Measurements from ENCODE around the gene CAVIN3. TPM values are rescaled to one million over a fixed set of nuclear protein-coding genes. Genes with fewer than 3 reads are reported as not detected.

CAVIN3 gene
- total RNA-seq, 2 donors from 2014 or later: 84.8 to 86.7 TPM

GRCh38 chr11:6315811-6316425 lies 4.4 kb downstream of the CAVIN3 start:
- Histone ChIP-seq H3K4me3 (peak overlapping the region in 1 of 2 donors; percentile 8), H3K27me3 (no peaks in the 10 kb centered on the region), H3K36me3 (no peaks in the 10 kb centered on the region), H3K9me3 (no peaks in the 10 kb centered on the region), H3K4me1 (peaks cover 0 to 42% of the 10 kb centered on the region in 2 donors), H3K27ac (no peak overlapping the region)
- TF ChIP-seq CTCF (IDR thresholded peaks at IDR 0.05): peak; percentile 75 to 89
- DNase-seq (ENCODE audit: low spot score): peak; percentile 83

- Histone ChIP-seq H3K36me3 (no peaks in the 10 kb centered on the region), H3K9me3 (no peaks in the 10 kb centered on the region), H3K27ac (no peak overlapping the region)
Measured at GRCh38 chr11:6312106-6312505, 8.2 kb downstream of the CAVIN3 start.

GRCh38 chr11:6307876-6308275 lies 12.4 kb downstream of the CAVIN3 start:
- no peak for TF ChIP-seq CTCF (IDR thresholded peaks at IDR 0.05)
- H3K27ac ChIP-seq: no peak overlapping the region
- no peak for DNase-seq (ENCODE audit: low spot score)
- no peaks in the 10 kb centered on the region for H3K9me3 ChIP-seq
- H3K36me3 ChIP-seq: no peaks in the 10 kb centered on the region
- no peaks in the 10 kb centered on the region for H3K4me1 ChIP-seq
- no peak overlapping the region for H3K4me3 ChIP-seq
- peaks cover 0 to 3% of the 10 kb centered on the region in 2 donors for H3K27me3 ChIP-seq

More at GRCh38 chr11:6312106-6312505, 8.2 kb downstream of the CAVIN3 start:
- TF ChIP-seq CTCF (IDR thresholded peaks at IDR 0.05): no peak
- H3K27me3 ChIP-seq: peaks cover 0 to 3% of the 10 kb centered on the region in 2 donors
- no peak for DNase-seq (ENCODE audit: low spot score)
- no peak overlapping the region for H3K4me3 ChIP-seq
- H3K4me1 ChIP-seq: peaks cover 0 to 9% of the 10 kb centered on the region in 2 donors

GRCh38 chr11:6305297-6305696 lies 15.0 kb downstream of the CAVIN3 start:
- Histone ChIP-seq H3K4me3 (no peak overlapping the region), H3K27me3 (peaks cover 0 to 3% of the 10 kb centered on the region in 2 donors), H3K4me1 (no peaks in the 10 kb centered on the region), H3K27ac (no peak overlapping the region), H3K9me3 (no peaks in the 10 kb centered on the region), H3K36me3 (no peaks in the 10 kb centered on the region)
- TF ChIP-seq CTCF (IDR thresholded peaks at IDR 0.05): no peak
- no peak for DNase-seq (ENCODE audit: low spot score)

- Histone ChIP-seq H3K4me1 (no peaks in the 10 kb centered on the region), H3K27me3 (peaks cover 0 to 3% of the 10 kb centered on the region in 2 donors), H3K9me3 (no peaks in the 10 kb centered on the region), H3K4me3 (no peak overlapping the region), H3K36me3 (no peaks in the 10 kb centered on the region), H3K27ac (no peak overlapping the region)
- no peak for TF ChIP-seq CTCF (IDR thresholded peaks at IDR 0.05)
- no peak for DNase-seq (ENCODE audit: low spot score)
Measured at GRCh38 chr11:6303661-6304060, 16.6 kb downstream of the CAVIN3 start.

- Histone ChIP-seq H3K36me3 (no peaks in the 10 kb centered on the region), H3K9me3 (no peaks in the 10 kb centered on the region), H3K4me3 (no peak overlapping the region), H3K4me1 (no peaks in the 10 kb centered on the region), H3K27me3 (no peaks in the 10 kb centered on the region), H3K27ac (no peak overlapping the region)
- no peak for TF ChIP-seq CTCF (IDR thresholded peaks at IDR 0.05)
- DNase-seq (ENCODE audit: low spot score): no peak
Measured at GRCh38 chr11:6301096-6301495, 19.2 kb downstream of the CAVIN3 start.
